GM18508 (cell line): ENCODE data around the gene ZNF232.
"Not testable (repeated sequence)": the region's sequence is repeated elsewhere in the genome, so short reads cannot be mapped to it uniquely, and the experiment has no call there.

Source experiments
- ATAC-seq: cut with Tn5 transposase; IDR thresholded peaks from one replicate; pipeline ENCODE4 v1.9.1; 2021; ENCODE audit warnings: moderate number of reproducible peaks; ENCODE audit not compliant: insufficient read depth, unreplicated experiment

The ZNF232 gene

DNA sequence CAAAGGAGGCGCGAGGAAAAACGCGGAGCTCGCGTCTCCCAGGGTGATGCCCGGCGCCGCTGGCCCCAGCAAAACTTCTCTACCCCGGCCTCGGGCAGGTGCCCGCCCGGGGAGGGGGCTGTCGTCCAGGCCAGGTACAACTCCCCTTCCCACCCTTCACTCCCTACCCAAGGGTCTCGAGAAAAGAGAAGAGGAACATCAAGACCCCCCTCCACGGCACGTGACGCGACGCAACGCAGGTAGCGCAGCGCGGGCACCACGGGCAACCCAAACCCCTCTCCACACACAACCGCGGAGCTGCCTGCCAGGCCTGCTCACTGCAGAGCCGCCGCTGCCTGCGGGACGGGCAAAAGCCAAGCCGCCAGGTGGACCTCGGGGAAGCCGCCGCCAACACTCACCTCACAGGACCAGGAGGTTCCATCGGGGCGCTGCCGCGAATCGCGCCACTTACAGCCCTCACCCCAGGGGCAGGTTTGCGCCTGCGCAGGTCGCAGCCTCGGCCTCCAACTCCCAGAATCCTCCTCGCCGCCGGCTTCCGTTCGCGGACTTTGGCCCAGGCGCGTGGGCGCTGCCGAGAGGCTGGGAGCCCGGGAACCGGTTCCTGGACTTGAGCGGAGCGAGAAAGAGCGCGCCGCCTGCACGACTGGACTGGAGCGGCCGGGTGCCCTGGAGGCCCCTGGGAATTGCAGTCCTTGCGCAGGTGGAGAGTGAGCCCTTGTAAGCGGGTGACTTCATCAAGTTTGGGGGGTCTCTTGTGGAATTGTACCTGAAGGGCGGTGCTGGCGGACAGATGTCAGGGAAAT lies at the start of gene ZNF232:
Gene ZNF232, minus strand, starts transcription at position 477 of the 803 bp plus-strand sequence. Its CDS starts 56 bp downstream, at position 421.
- no peak for ATAC-seq

DNA sequence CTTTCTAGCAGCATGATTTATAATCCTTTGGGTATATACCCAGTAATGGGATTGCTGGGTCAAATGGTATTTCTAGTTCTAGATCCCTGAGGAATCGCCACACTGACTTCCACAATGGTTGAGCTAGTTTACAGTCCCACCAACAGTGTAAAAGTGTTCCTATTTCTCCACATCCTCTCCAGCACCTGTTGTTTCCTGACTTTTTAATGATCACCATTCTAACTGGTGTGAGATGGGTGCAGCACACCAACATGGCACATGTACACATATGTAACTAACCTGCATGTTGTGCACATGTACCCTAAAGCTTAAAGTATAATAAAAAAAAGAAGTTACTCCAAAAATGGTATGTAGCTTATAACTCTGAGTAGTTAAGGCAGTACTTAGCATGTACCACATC lies 49.0 kb upstream of the ZNF232 start:
- not testable (repeated sequence) for ATAC-seq

DNA sequence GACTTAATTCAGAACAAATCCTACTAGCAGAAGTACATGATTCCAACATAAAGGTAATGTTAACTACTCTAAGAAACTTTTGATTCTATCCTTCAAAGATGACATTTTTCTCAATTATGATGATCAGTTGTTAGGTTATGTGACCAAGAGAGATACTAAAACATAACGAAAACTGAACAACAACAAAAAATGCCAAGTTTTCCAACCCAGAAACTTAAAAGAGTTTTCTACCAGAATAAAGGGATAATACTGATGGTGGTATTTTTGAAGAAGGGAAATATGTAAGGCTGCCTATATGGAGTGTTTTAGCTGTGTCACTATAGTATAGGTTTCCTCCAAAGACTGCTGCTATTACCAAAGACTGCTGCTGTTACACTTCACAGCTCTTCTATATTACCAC lies 34.4 kb upstream of the ZNF232 start:
- ATAC-seq: not testable (repeated sequence)

DNA sequence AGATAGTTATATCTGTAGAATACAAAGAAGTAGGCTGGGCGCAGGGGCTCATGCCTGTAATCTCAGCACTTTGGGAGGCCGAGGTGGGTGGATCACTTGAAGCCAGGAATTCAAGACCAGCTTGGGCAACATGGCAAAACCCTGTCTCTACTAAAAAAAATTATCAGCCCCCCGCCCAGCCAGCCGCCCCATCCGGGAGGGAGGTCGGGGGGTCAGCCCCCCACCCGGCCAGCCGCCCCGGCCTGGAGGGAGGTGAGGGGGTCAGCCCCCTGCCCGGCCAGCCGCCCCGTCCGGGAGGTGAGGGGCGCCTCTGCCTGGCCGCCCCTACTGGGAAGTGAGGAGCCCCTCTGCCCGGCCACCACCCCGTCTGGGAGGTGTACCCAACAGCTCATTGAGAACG lies 31.2 kb upstream of the ZNF232 start:
- ATAC-seq: not testable (repeated sequence)

DNA sequence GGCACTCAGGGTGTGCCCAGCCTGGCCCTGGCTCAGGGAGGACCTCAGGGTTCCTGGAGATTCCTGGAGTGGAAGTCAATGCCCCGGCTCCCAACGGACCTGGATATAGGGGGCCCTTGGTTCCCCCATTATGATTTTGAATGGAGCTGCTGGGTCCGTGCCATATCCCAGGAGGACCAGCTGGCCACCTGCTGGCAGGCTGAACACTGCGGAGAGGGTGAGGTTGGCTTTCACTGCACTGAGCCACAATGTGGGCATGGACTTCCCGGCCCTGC lies 27.7 kb upstream of the ZNF232 start:
- ATAC-seq: no peak

DNA sequence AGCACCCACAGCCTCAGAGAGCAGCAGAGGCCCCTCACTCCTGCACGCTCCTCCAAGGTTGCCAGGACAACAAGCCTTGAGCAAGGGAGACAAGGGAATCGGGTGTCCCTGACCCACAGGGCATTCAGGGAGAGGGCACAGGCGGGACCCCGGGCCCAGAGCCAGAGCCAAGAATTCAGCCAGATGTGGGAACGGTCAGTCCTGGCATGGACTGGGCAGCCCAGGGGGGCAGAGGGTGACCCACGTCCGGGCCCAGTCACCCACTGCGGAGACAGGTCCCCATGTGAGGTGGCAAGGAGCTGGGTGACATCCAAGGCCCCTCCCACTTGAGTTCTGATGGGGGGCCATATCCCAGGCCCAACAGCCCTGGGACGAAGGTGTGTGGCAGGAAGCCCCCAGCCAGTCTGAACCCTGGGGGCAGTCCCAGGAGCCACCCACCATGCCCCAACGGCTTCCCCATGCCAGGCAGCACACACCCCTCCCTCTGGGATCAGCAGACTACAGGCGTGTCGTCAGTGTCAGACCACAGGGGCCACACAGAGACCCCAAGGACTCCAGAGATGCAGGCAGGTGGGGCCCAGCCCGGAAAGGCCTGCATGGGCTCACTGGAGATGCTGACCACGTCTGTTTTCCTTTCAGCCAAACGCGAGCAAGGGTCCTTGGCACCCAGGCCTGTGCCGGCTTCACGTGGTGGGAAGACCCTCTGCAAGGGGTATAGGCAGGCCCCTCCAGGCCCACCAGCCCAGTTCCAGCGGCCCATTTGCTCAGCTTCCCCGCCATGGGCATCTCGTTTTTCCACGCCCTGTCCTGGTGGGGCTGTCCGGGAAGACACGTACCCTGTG lies 27.2 kb upstream of the ZNF232 start:
- no peak for ATAC-seq

DNA sequence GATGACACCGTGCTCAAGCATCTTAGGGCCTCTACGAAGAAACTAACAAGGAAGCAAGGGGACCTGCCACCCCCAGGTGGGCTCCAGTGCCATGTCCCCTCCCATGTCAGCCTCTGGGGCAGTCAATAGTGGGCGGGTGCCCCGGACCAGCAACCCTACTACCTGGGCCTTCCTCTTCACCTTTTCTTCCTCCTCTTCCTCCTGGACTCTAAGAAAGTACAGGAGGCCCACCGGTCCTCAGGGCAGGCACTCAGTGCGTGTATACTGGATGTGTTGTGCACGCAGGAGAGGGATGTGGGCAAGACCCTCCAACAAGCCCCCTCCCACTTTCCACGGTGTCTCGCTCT lies 26.5 kb upstream of the ZNF232 start:
- not testable (repeated sequence) for ATAC-seq

DNA sequence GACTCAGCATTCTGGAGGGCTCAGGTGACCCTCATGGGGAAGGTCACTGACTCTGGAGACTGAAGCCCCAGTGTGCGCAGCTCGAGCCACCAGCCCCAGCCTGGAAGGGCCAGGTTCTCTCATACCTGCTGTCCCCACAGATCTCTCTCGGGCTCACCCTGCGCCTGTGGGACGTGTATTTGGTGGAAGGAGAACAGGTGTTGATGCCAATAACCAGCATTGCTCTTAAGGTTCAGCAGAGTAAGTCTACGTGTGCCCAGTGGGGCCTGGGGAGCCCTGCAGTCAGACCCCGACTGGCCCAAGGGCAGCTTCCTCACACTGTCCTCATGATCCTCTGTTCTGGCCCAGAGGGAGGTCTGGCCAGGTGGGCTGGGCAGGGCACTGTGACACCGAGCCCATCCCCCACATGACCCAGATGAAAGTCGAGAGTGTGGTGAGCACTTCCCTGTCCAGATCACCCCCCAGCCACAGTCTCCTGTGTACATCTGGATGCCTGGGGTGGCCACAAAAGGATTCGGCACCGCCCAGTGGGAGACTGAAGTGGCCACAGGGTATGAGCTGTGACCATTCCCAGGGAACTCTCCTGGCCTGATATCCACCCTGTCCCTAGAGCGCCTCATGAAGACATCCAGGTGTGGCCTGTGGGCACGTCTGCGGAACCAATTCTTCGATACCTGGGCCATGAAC lies 26.0 kb upstream of the ZNF232 start:
- ATAC-seq: not testable (repeated sequence)

DNA sequence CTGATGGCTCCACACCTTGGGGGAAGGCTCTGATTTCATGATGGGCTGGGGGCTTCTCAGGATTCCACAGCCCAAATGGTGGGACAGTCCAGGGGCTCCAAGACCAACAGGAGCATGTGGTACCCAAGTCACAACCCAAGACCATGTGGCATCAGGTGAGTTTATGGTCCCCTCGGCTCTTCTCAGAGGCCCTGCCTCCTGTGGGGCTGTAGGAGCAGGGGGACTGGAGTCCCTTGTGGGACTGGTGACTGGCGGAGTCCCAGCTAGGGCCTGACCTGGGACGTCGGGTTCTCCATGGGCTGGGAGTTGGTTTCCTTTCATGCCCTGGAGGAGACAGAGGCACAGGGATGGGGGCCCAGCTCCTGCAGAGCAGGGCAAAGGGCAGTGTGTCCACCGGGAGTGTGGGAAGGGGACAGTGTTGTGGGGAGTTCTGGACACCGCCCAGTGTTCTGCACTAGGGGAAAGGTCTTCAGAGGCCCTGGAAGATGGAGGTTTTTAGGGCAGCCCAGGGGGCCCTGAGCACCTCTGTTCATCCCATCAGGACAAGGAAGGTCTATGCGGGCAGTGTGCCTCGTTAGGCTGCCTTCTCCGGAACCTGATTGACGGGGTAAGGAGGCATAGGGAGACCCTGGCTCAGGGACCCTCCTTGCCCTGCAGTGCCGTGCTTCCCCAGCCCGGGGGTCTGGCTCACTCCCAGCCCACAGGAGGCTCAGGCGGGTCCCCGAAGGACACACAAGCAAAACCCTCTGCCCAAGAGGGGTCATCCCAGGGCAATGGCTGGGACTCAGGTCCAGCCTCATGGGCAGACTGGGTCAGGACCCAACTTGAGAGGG lies 25.1 kb upstream of the ZNF232 start:
- ATAC-seq: not testable (repeated sequence)

DNA sequence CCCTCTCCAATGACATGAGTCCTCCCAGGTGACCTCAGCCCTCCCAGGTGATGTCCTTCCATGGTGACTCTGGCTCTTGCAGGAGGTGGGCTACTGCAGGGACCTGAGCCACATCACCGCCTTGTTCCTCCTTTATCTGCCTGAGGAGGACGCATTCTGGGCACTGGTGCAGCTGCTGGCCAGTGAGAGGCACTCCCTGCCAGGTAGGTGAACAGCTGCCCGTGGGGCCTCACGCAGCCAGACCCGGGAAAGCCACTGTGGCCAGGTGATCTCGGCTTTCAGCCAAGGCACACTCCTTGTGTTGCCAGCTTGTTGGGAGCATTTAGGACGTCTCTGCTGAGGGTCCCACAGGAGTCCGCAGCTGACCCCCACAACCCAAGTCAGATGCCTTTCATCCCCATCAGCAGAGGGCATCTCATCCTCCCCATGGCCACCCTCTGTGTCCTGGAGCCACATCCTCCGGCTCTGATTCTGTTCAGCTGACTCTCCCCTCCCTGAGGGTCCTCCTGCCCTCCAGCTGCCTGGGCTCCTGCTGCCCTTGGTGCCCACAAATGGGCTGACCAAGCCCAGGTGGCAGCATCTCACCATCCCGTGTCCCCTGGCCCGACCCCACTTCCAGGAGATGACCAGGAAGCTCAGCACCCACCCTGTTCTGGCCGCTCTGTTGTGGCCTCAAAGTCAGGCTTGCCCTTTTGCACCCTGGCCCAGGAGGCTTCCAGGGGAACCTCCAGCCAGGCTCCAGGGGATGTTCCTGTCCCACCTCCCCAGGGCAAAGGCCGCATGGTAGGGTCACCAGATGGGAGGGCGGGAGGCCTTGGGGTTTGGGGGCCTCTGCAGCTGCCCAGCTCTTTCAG lies 24.3 kb upstream of the ZNF232 start:
- no peak for ATAC-seq

DNA sequence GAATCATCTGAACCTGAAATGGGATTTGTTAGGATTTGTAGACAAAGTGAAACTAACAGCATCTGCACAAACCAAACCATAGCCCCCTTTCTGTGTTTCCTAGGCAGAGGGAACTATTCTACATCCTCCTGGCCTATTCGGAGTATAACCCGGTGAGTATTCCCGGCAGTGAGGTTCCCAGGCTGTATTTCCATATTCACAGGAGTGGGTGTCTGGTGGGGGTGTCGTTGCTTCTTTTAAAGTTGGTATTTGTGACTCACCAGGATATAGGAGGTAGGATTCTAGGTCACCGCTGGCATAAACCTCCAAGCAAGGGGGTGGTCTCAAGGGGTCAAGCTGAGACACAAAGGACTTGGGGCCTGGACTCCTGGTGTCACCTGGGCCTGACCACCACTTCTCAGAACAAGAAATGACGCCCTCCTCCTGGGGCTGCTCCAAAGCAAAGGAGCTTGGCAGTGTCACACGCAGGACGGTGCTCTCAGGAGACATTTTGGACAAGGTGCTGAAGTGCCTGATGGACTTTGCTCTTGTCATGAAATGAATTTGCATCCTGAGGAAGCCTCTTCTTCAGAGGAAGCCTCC lies 23.5 kb upstream of the ZNF232 start:
- not testable (repeated sequence) for ATAC-seq

DNA sequence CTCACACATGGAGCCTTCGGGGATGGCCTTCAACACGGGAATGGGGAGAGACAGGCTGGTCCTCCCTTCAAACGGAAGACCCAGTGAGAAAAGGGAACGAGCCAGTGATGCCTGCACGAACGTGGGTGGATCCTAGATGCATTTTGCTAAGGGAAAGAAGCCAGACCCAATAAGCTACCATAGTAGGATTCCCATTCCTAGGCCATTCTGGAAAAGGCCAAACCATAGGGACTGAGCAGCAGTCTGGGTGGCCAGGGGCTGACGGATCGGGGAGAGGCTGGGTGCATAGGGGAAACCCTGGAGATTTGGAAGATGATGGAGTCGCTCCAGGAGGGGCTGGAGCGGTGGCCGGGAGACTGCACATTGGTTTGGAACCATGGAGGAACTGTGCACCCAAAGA lies 22.9 kb upstream of the ZNF232 start:
- not testable (repeated sequence) for ATAC-seq

DNA sequence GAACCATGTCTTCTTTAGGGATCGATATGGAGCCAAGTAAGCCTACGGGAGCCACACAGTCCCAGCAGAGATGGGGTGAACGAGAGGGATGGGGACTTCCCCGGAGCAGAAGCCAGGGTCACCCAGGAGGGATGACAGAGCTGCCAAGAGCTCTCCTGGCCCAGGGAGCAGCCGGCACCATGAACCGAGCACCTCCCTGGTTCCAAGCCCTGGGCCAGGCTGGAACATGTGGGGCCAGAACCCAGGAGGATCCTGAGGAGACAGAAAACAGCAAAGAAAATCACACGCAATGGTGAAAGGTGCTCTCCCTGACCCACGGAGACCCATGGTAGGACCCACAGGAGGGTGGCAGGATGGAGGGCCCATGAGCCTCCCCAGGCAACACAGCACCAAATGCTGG lies 22.3 kb upstream of the ZNF232 start:
- ATAC-seq: not testable (repeated sequence)

DNA sequence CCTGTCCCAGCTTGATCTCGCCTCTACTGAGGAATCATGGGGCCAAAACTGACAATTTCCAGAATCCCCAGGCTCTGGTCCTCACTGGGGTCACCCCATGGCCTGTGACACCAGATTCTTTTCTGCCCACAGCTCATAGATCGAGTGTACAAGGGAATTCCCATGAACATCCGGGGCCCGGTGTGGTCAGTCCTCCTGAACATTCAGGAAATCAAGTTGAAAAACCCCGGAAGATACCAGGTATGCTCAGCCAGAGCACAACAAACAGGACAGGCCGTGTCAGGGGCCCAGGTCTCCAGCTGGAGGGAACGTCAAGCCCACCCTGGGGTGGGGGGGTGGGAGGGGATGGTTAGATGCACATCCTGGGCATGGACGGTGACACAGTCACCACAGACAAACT lies 21.6 kb upstream of the ZNF232 start:
- ATAC-seq: no peak

DNA sequence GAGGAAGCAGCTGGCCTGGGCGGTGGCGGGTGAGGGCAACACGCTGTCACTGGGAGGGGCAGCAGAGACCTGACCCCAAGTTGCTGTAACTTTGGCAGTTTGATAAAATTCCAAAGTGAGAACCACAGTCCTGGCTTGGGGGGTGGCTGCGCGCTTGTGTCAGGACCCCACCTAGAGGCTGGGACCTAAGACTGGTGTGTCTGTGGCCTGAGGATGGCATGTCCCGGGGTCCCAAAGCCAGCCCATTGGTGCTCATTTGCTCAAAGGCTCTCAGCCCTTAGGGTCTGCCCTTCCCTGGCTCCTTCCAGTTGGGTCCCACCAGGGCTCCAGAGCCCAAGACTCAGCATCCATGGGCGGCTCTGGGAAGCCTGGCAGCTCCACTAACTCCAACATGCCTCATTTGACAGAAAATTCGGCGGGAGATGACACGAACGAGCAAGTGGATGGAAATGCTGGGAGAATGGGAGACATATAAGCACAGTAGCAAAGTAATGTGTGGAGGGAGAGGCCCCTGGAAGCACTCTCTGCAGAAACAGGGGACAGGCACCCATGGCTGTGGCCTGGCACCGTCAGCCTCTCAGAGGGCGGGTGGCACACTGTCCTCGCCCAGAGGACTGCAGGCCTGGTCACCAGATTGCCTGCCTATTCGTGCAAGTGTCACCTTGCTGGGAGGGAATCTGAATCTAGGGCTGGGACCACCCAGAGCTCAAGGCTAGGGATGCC lies 21.0 kb upstream of the ZNF232 start:
- ATAC-seq: not testable (repeated sequence)

DNA sequence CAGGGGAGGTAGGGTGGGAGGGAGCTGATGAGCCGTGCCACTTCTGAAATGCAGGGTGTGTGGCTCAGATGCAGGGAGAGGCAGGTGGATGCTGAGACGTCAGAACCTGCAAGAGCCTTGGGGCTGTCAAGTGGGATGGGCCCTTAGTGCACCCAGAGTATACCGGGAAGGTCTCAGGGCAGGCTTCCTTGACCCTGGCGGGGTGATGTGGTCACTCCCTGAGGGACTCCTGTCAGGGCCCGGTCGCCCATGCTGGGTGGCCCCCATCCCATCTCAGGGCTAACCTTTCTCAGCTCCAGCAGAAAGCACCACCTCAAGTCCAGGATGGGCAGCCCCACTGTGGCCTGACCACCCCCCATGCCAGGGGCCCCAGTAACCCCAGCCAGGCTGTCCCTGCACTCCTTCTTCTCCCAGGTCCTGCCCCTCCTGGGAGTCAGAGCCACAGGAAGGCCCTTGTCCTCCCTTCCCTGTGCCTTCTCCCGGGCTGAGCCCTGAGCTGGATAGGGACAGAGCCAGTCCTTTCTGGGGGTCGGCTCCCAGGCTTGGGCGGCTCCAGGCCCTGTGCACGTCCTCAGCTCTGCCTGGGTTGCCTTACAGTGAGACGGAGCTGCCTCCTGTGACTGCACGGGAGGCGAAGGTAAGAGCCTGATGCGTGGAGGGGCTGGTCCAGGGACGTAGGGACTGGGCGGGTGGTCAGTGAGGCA lies 20.3 kb upstream of the ZNF232 start:
- not testable (repeated sequence) for ATAC-seq

DNA sequence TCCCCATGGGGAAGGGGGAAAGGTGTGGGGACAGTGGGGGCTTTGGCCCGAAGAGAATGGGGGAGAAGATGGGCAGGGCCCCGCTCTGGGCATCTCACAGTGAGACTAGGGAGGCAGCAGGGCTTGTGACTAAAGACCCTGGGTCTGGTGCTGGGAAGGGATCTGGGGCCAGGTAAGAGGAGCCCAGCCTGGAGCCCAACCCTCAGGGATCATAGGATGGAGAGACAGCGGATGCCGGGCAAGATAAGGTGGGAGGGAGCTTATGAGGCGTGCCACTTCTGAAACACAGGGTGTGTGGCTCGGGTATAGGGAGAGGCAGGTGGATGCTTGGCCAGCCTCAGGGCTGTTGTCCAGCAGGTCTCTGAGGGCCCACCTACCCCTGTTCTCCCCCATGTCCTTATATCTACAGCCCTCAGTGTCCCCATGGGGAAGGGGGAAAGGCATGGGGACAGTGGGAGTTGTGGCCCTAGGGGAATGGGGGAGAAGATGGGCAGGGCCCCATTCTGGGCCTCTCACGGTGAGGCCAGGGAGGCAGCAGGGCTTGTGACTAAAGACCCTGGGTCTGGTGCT lies 19.6 kb upstream of the ZNF232 start:
- no peak for ATAC-seq
